HG02840 (cell line): ENCODE measurements around the gene CES4A.
"Not testable (repeated sequence)": the region's sequence is repeated elsewhere in the genome, so short reads cannot be mapped to it uniquely, and the experiment has no call there.

ENCODE experiments used
- ATAC-seq: cut with Tn5 transposase; IDR thresholded peaks from one replicate; pipeline ENCODE4 v1.9.1; 2021; ENCODE audit warnings: mild to moderate bottlenecking, moderate library complexity, moderate number of reproducible peaks; ENCODE audit not compliant: unreplicated experiment, low FRiP score

Gene CES4A

GRCh38 chr16:66988197-66988788 is at the start of gene CES4A:
Gene CES4A, plus strand, starts transcription at chr16:66988589. Its CDS starts 184 bp downstream, at chr16:66988773.
- ATAC-seq: no peak

GRCh38 chr16:66939366-66939765 is 49.0 kb upstream of the CES4A start:
- no peak for ATAC-seq

GRCh38 chr16:66940236-66940635 is 48.2 kb upstream of the CES4A start:
- no peak for ATAC-seq

- ATAC-seq: no peak
These were observed 45.4 kb upstream of the CES4A start for GRCh38 chr16:66942981-66943380.

- ATAC-seq: no peak
These were observed 44.8 kb upstream of the CES4A start for GRCh38 chr16:66943426-66944053.

- no peak for ATAC-seq
These were observed 44.3 kb upstream of the CES4A start for GRCh38 chr16:66944054-66944441.

- not testable (repeated sequence) for ATAC-seq
These were observed 43.4 kb upstream of the CES4A start for GRCh38 chr16:66944971-66945370.

- ATAC-seq: no peak
These were observed 42.5 kb upstream of the CES4A start for GRCh38 chr16:66945939-66946338.

GRCh38 chr16:66946541-66946940 is 41.8 kb upstream of the CES4A start:
- ATAC-seq: no peak

- no peak for ATAC-seq
These were observed 41.5 kb upstream of the CES4A start for GRCh38 chr16:66946974-66947301.

GRCh38 chr16:66947302-66948065 is 40.9 kb upstream of the CES4A start:
- no peak for ATAC-seq

GRCh38 chr16:66948134-66948836 is 40.1 kb upstream of the CES4A start:
- no peak for ATAC-seq

- no peak for ATAC-seq
These were observed 39.6 kb upstream of the CES4A start for GRCh38 chr16:66948837-66949225.

- no peak for ATAC-seq
These were observed 38.9 kb upstream of the CES4A start for GRCh38 chr16:66949472-66949871.

- no peak for ATAC-seq
These were observed 38.0 kb upstream of the CES4A start for GRCh38 chr16:66950437-66950836.

- no peak for ATAC-seq
These were observed 37.2 kb upstream of the CES4A start for GRCh38 chr16:66950971-66951790.

- ATAC-seq: no peak
These were observed 35.8 kb upstream of the CES4A start for GRCh38 chr16:66952430-66953110.

- no peak for ATAC-seq
These were observed 34.8 kb upstream of the CES4A start for GRCh38 chr16:66953462-66954096.

- no peak for ATAC-seq
These were observed 34.2 kb upstream of the CES4A start for GRCh38 chr16:66954097-66954659.
